Measurements from ENCODE around the gene TTC28. TPM values are rescaled to one million over a fixed set of nuclear protein-coding genes. Genes with fewer than 3 reads are reported as not detected.
"Not testable (repeated sequence)": the region's sequence is repeated elsewhere in the genome, so short reads cannot be mapped to it uniquely, and the experiment has no call there.

Gene TTC28
- total and polyA plus RNA-seq, 7 donors: 1.2 to 12.1 (median 3.5) TPM

GRCh38 chr22:28203286-28203685 is 476.4 kb downstream of the TTC28 start:
- Histone ChIP-seq H3K27ac (no peak overlapping the region), H3K4me3 (no peak overlapping the region), H3K27me3 (ENCODE audit: insufficient read depth in 3 of 3, low read length in 2 of 3) (no peaks in the 10 kb centered on the region), H3K9me3 (no peaks in the 10 kb centered on the region), H3K36me3 (ENCODE audit: insufficient read depth in 1 of 2, low read depth in 1 of 2) (no peaks in the 10 kb centered on the region), H3K4me1 (no peaks in the 10 kb centered on the region)
- ATAC-seq (no peak), DNase-seq (no peak)
- 53 to 71% (median 56%) methylated on average over 1 of the region's 1 CpG for WGBS, 3 donors
- TF ChIP-seq CTCF (IDR thresholded peaks at IDR 0.05): no peak
- intact Hi-C loops (cut with DNase I): no loop called here

DNA sequence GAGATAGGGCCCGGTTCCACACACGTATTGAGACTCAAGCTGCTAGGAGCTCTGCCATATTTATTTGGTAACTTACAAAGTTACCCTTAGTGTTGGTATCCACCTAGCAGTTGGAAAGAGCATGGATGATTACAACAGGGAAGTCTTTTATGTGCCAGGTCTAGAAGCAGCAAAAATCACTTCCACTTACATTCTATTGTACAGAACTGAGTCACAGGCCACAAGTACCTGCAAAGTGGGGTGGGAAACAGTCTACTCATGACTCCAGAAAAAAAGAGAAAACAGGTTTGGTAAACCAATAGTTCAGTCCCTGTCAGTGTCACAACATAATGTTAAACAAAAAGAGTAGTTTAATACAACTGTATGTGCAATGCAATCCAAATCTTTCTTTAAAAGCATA is 480.9 kb downstream of the TTC28 start:
- Histone ChIP-seq H3K4me1 (no peaks in the 10 kb centered on the region), H3K36me3 (ENCODE audit: insufficient read depth in 1 of 2, low read depth in 1 of 2) (no peaks in the 10 kb centered on the region), H3K9me3 (no peaks in the 10 kb centered on the region), H3K27me3 (ENCODE audit: insufficient read depth in 3 of 3, low read length in 2 of 3) (no peaks in the 10 kb centered on the region), H3K27ac (no peak overlapping the region), H3K4me3 (no peak overlapping the region)
- intact Hi-C loops (cut with DNase I): no loop called here
- DNase-seq: no peak
- ATAC-seq: no peak
- WGBS, 3 donors: 94 to 97% (median 95%) methylated on average over 2 of the region's 2 CpGs
- TF ChIP-seq CTCF (IDR thresholded peaks at IDR 0.05): no peak

GRCh38 chr22:28191571-28191970 is 488.1 kb downstream of the TTC28 start:
- 85 to 94% (median 90%) methylated on average over 8 of the region's 8 CpGs for WGBS, 3 donors
- H3K27me3 ChIP-seq (ENCODE audit: insufficient read depth in 3 of 3, low read length in 2 of 3); H3K27ac ChIP-seq; H3K9me3 ChIP-seq; H3K4me1 ChIP-seq; intact Hi-C loops (cut with DNase I); ATAC-seq; H3K4me3 ChIP-seq; DNase-seq; H3K36me3 ChIP-seq (ENCODE audit: insufficient read depth in 1 of 2, low read depth in 1 of 2): not testable (repeated sequence)

DNA sequence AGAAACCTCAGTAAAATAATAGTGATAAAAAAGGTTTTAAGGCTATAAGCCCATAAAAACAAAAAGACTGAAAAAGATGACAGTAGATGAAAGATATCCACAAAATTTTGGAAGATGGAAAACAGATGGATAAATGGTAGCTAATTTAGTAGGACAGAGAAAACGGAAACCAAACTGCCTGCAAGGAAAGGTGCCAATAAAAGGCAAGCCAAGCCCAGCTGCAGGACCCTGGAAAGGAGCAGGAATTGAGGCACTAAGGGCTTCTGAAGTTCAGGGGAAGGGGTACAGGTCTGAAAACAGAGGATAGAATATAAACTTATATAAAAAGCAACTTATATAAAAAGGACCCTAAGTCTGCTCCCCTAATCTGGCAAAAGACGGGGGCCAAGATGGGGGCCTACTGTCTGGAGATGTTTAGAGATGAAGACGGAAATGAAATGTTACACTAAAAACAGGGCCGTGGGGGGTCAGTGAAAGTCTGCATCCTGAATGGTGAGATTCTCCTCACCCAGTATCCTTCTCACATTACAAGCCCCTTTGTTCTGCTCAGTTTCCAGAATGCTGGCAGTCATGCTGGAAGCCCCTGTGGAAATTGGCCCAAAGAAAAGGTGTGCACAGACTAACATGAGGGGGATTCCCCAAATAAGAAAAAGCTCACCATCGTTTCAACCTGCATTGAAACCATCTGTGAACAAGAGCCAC is 491.3 kb downstream of the TTC28 start:
- TF ChIP-seq CTCF (IDR thresholded peaks at IDR 0.05): no peak
- Histone ChIP-seq H3K4me3 (no peak overlapping the region), H3K9me3 (no peaks in the 10 kb centered on the region), H3K36me3 (ENCODE audit: insufficient read depth in 1 of 2, low read depth in 1 of 2) (no peaks in the 10 kb centered on the region), H3K4me1 (peaks cover 5% of the 10 kb centered on the region), H3K27ac (no peak overlapping the region), H3K27me3 (ENCODE audit: insufficient read depth in 3 of 3, low read length in 2 of 3) (no peaks in the 10 kb centered on the region)
- intact Hi-C loops (cut with DNase I): no loop called here
- no peak for DNase-seq
- 57 to 68% (median 64%) methylated on average over 5 of the region's 5 CpGs for WGBS, 3 donors
- no peak for ATAC-seq

DNA sequence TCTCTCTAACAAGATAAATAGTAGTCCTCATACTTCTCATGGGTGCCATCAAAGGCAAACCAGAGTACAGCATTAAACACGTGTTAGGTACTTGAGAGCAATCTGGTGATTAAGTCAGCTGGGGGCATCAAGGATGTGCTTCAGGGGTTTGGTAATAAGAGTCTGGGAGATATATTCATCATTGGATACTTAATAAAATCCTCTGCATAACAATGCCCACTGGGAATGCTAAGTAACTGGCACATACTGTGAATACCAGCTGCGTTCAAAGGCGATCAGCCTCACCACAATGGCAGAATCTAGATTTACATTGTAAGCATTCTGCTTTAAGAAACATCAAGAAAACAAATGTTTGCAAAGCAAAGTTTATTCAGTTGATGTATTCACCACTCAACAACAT is 492.0 kb downstream of the TTC28 start:
- no peak overlapping the region for H3K27ac ChIP-seq
- no peaks in the 10 kb centered on the region for H3K27me3 ChIP-seq (ENCODE audit: insufficient read depth in 3 of 3, low read length in 2 of 3)
- ATAC-seq (no peak), DNase-seq (no peak)
- TF ChIP-seq CTCF (IDR thresholded peaks at IDR 0.05): no peak
- H3K9me3 ChIP-seq: no peaks in the 10 kb centered on the region
- no peaks in the 10 kb centered on the region for H3K36me3 ChIP-seq (ENCODE audit: insufficient read depth in 1 of 2, low read depth in 1 of 2)
- no peak overlapping the region for H3K4me3 ChIP-seq
- 75 to 94% (median 89%) methylated on average over 3 of the region's 3 CpGs for WGBS, 3 donors
- intact Hi-C loops (cut with DNase I): no loop called here
- H3K4me1 ChIP-seq: peaks cover 12% of the 10 kb centered on the region

Measured in psoas muscle (tissue), 8 donors.